GM23338 (cell line): ENCODE data around the gene COL4A5.

Source experiments
- CREB1 ChIP-seq: fragments of 250-450 bp; sonication (Bioruptor Pico); IDR thresholded peaks from 2 replicates; pipeline ENCODE4 v1.5.0; 2020; ENCODE audit warnings: low read depth, mild to moderate bottlenecking, moderate library complexity
- EZH2 ChIP-seq: fragments of 200-600 bp; sonication (generic); IDR thresholded peaks from one replicate; pipeline ENCODE4 v1.8.0; 2017; ENCODE audit warnings: antibody characterized with exemption, mild to moderate bottlenecking, low read depth; ENCODE audit not compliant: unreplicated experiment
- POLR2AphosphoS5 ChIP-seq: IDR thresholded peaks from 2 replicates; pipeline ENCODE4 v1.6.1; 2016; ENCODE audit warnings: antibody characterized with exemption, low read depth
- STAT1 ChIP-seq: IDR thresholded peaks from one replicate; pipeline ENCODE4 v1.6.1; 2016; ENCODE audit warnings: antibody characterized with exemption; ENCODE audit not compliant: unreplicated experiment
- TF ChIP-seq, protein P1 (sequence below), 2 experiments: fragments of 200-600 bp in 1 of 2; sonication (generic) in 1 of 2; conservative IDR thresholded peaks; 2 replicates each; pipeline versions ENCODE4 v1.5.1 to v1.6.1; 2016 to 2017; ENCODE audit warnings: antibody characterized with exemption in 2 of 2, low read depth in 2 of 2, mild to moderate bottlenecking in 2 of 2, moderate library complexity in 1 of 2
- TF ChIP-seq, protein P2 (sequence below): IDR thresholded peaks from one replicate; pipeline ENCODE4 v1.6.1; 2018; ENCODE audit warnings: antibody characterized with exemption; ENCODE audit not compliant: unreplicated experiment

DNA sequence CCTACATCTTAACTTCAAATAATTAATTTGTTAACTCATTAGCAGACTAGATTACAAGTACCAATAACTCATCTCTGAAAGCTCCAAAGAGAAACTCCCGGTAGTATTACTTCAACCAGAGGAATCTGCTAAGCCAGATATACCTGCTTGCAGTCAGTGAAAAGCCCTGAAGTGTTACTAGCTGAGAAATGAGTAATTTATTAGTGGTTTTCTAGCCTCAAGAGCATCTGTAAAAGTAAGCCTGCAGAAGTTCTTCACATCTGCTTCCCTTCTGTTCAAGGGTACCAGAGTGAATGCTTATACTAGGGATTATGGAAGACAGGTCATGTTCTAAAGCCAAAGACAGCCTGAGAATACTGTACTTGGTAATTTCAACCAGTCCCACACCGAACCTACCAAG lies 262.0 kb downstream of the COL4A5 start:
- TF ChIP-seq, protein P1, sequence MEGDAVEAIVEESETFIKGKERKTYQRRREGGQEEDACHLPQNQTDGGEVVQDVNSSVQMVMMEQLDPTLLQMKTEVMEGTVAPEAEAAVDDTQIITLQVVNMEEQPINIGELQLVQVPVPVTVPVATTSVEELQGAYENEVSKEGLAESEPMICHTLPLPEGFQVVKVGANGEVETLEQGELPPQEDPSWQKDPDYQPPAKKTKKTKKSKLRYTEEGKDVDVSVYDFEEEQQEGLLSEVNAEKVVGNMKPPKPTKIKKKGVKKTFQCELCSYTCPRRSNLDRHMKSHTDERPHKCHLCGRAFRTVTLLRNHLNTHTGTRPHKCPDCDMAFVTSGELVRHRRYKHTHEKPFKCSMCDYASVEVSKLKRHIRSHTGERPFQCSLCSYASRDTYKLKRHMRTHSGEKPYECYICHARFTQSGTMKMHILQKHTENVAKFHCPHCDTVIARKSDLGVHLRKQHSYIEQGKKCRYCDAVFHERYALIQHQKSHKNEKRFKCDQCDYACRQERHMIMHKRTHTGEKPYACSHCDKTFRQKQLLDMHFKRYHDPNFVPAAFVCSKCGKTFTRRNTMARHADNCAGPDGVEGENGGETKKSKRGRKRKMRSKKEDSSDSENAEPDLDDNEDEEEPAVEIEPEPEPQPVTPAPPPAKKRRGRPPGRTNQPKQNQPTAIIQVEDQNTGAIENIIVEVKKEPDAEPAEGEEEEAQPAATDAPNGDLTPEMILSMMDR (conservative IDR thresholded peaks at IDR 0.05; ENCODE audit: low read depth in 2 of 2) = no peak
- TF ChIP-seq, protein P2, sequence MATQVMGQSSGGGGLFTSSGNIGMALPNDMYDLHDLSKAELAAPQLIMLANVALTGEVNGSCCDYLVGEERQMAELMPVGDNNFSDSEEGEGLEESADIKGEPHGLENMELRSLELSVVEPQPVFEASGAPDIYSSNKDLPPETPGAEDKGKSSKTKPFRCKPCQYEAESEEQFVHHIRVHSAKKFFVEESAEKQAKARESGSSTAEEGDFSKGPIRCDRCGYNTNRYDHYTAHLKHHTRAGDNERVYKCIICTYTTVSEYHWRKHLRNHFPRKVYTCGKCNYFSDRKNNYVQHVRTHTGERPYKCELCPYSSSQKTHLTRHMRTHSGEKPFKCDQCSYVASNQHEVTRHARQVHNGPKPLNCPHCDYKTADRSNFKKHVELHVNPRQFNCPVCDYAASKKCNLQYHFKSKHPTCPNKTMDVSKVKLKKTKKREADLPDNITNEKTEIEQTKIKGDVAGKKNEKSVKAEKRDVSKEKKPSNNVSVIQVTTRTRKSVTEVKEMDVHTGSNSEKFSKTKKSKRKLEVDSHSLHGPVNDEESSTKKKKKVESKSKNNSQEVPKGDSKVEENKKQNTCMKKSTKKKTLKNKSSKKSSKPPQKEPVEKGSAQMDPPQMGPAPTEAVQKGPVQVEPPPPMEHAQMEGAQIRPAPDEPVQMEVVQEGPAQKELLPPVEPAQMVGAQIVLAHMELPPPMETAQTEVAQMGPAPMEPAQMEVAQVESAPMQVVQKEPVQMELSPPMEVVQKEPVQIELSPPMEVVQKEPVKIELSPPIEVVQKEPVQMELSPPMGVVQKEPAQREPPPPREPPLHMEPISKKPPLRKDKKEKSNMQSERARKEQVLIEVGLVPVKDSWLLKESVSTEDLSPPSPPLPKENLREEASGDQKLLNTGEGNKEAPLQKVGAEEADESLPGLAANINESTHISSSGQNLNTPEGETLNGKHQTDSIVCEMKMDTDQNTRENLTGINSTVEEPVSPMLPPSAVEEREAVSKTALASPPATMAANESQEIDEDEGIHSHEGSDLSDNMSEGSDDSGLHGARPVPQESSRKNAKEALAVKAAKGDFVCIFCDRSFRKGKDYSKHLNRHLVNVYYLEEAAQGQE = no peak
- TF ChIP-seq STAT1 (no peak), EZH2 (no peak), CREB1 (CRISPR knock-in tag) (no peak), POLR2AphosphoS5 (no peak)
